Lower lobe of right lung (tissue), 2 donors: ENCODE data around the gene MSI2. TPM values are rescaled to one million over a fixed set of nuclear protein-coding genes. Genes with fewer than 3 reads are reported as not detected.

Experiments
- ATAC-seq, 2 donors: fragments of 200-7000 bp; cut with Tn5 transposase; one replicate each; pipeline ENCODE4 v1.9.1; 2020 to 2022; ENCODE audit warnings: mild to moderate bottlenecking in 2 of 2, moderate library complexity in 2 of 2
- DNase-seq: peaks from one replicate; pipeline ENCODE4 v3.0.0-alpha.2; 2020
- H3K27ac ChIP-seq: fragments of 200-600 bp; one replicate; pipeline ENCODE4 v1.8.0; 2022
- H3K27me3 ChIP-seq: fragments of 200-600 bp; one replicate; pipeline ENCODE4 v1.8.0; 2022; ENCODE audit warnings: low read depth
- H3K36me3 ChIP-seq: fragments of 200-600 bp; one replicate; pipeline ENCODE4 v1.8.0; 2022; ENCODE audit warnings: mild to moderate bottlenecking
- H3K4me1 ChIP-seq: fragments of 200-600 bp; one replicate; pipeline ENCODE4 v1.8.0; 2022
- H3K4me3 ChIP-seq: fragments of 200-600 bp; one replicate; pipeline ENCODE4 v1.8.0; 2022; ENCODE audit warnings: mild to moderate bottlenecking
- H3K9me3 ChIP-seq: fragments of 200-600 bp; one replicate; pipeline ENCODE4 v1.8.0; 2022
- CTCF ChIP-seq: fragments of 200-600 bp; IDR thresholded peaks from one replicate; pipeline ENCODE4 v1.8.0; 2022; ENCODE audit warnings: antibody characterized with exemption, mild to moderate bottlenecking
- intact Hi-C: fragments of 100-400 bp; cut with DNase I; formaldehyde crosslinking; loops from one replicate; pipeline ENCODE4 v1.11.0; 2022
- total RNA-seq: library from RNA; stranded (reverse); fragmentation: NEBNext Ultra II Directional; extraction: Animal tissue kit (Norgen Biotek cat#: 25700); gene quantifications from one replicate; pipeline ENCODE4 v1.2.1, GENCODE V29; 2021
- donor health status: DM: no; HTN: yes; CAD: no; lungs with severe emphysema.

MSI2 gene
- total RNA-seq, 1 donor from 2014 or later = 43.9 TPM

- H3K9me3 ChIP-seq = no peaks in the 10 kb centered on the region
- no peaks in the 10 kb centered on the region for H3K36me3 ChIP-seq
- no peaks in the 10 kb centered on the region for H3K4me1 ChIP-seq
- intact Hi-C loops = no loop called here
- no peak for TF ChIP-seq CTCF
- DNase-seq = no peak
- no peak overlapping the region for H3K27ac ChIP-seq
- peak; percentile 52 to 72 for ATAC-seq
- H3K4me3 ChIP-seq = no peak overlapping the region
- no peaks in the 10 kb centered on the region for H3K27me3 ChIP-seq
Measured at GRCh38 chr17:57629470-57629869, 373.1 kb downstream of the MSI2 start.

- Histone ChIP-seq H3K27ac (no peak overlapping the region), H3K27me3 (no peaks in the 10 kb centered on the region), H3K36me3 (no peaks in the 10 kb centered on the region), H3K4me3 (no peak overlapping the region), H3K4me1 (no peaks in the 10 kb centered on the region), H3K9me3 (no peaks in the 10 kb centered on the region)
- intact Hi-C loops = no loop called here
- no peak for TF ChIP-seq CTCF
- ATAC-seq (no peak), DNase-seq (no peak)
Measured at GRCh38 chr17:57629886-57630285, 373.6 kb downstream of the MSI2 start.

GRCh38 chr17:57630736-57631135, 374.4 kb downstream of the MSI2 start:
- intact Hi-C loops = no loop called here
- Histone ChIP-seq H3K9me3 (no peaks in the 10 kb centered on the region), H3K27me3 (no peaks in the 10 kb centered on the region), H3K27ac (no peak overlapping the region), H3K4me3 (no peak overlapping the region), H3K36me3 (no peaks in the 10 kb centered on the region), H3K4me1 (no peaks in the 10 kb centered on the region)
- TF ChIP-seq CTCF = no peak
- ATAC-seq = no peak
- DNase-seq = no peak

GRCh38 chr17:57631871-57632270, 375.5 kb downstream of the MSI2 start:
- no peak for TF ChIP-seq CTCF
- Histone ChIP-seq H3K4me3 (no peak overlapping the region), H3K27ac (no peak overlapping the region), H3K9me3 (no peaks in the 10 kb centered on the region), H3K27me3 (no peaks in the 10 kb centered on the region), H3K4me1 (no peaks in the 10 kb centered on the region), H3K36me3 (no peaks in the 10 kb centered on the region)
- intact Hi-C loops = no loop called here
- DNase-seq (no peak), ATAC-seq (peak in 1 of 2 donors; percentile 45)

GRCh38 chr17:57632294-57632693, 376.0 kb downstream of the MSI2 start:
- H3K4me3 ChIP-seq = no peak overlapping the region
- TF ChIP-seq CTCF = no peak
- H3K27ac ChIP-seq = no peak overlapping the region
- no peaks in the 10 kb centered on the region for H3K36me3 ChIP-seq
- H3K9me3 ChIP-seq = no peaks in the 10 kb centered on the region
- DNase-seq (no peak), ATAC-seq (no peak)
- intact Hi-C loops = no loop called here
- H3K27me3 ChIP-seq = no peaks in the 10 kb centered on the region
- H3K4me1 ChIP-seq = no peaks in the 10 kb centered on the region

- DNase-seq = no peak
- Histone ChIP-seq H3K4me1 (no peaks in the 10 kb centered on the region), H3K27me3 (no peaks in the 10 kb centered on the region), H3K27ac (no peak overlapping the region), H3K36me3 (no peaks in the 10 kb centered on the region), H3K9me3 (no peaks in the 10 kb centered on the region), H3K4me3 (no peak overlapping the region)
- TF ChIP-seq CTCF = no peak
- intact Hi-C loops = no loop called here
- no peak for ATAC-seq
Measured at GRCh38 chr17:57633236-57633635, 376.9 kb downstream of the MSI2 start.
